ENCODE measurements around the gene SUFU.
"Not testable (repeated sequence)": the region's sequence is repeated elsewhere in the genome, so short reads cannot be mapped to it uniquely, and the experiment has no call there.

SUFU gene

GRCh38 chr10:102484021-102484420 lies 19.8 kb upstream of the SUFU start:
- no peak for DNase-seq

- no peak for DNase-seq
Observed at GRCh38 chr10:102485093-102485784, 18.5 kb upstream of the SUFU start.

- DNase-seq: no peak
Observed at GRCh38 chr10:102491136-102491535, 12.6 kb upstream of the SUFU start.

- DNase-seq: no peak
Observed at GRCh38 chr10:102492344-102492939, 11.3 kb upstream of the SUFU start.

- no peak for DNase-seq
Observed at GRCh38 chr10:102492983-102493382, 10.8 kb upstream of the SUFU start.

- no peak for DNase-seq
Observed at GRCh38 chr10:102493771-102494170, 10.0 kb upstream of the SUFU start.

- no peak for DNase-seq
Observed at GRCh38 chr10:102497545-102497944, 6.2 kb upstream of the SUFU start.

GRCh38 chr10:102499356-102499755 lies 4.4 kb upstream of the SUFU start:
- no peak for DNase-seq

- DNase-seq: not testable (repeated sequence)
Observed at GRCh38 chr10:102500686-102501085, 3.1 kb upstream of the SUFU start.

- no peak for DNase-seq
Observed at GRCh38 chr10:102501201-102502028, 2.4 kb upstream of the SUFU start.

GRCh38 chr10:102502029-102502336 lies 1.8 kb upstream of the SUFU start:
- peak; percentile 98 for DNase-seq

- DNase-seq: peak; percentile 94
Observed at GRCh38 chr10:102502337-102503151, 1.2 kb upstream of the SUFU start, which contains the start of gene ACTR1A. Gene ACTR1A, minus strand, starts transcription at chr10:102502712. Its CDS starts 65 bp downstream, at chr10:102502647.

- peak; percentile 42 for DNase-seq
Observed at GRCh38 chr10:102504179-102504975, 605 bp downstream of the SUFU start.

GRCh38 chr10:102504976-102505300 lies 1.2 kb downstream of the SUFU start:
- no peak for DNase-seq

GRCh38 chr10:102505462-102506115 lies 1.8 kb downstream of the SUFU start:
- DNase-seq: no peak

GRCh38 chr10:102507521-102507920 lies 3.7 kb downstream of the SUFU start:
- DNase-seq: no peak

GRCh38 chr10:102508506-102508905 lies 4.7 kb downstream of the SUFU start:
- no peak for DNase-seq

GRCh38 chr10:102509387-102509786 lies 5.6 kb downstream of the SUFU start:
- DNase-seq: no peak

GRCh38 chr10:102511583-102512274 lies 8.0 kb downstream of the SUFU start:
- no peak for DNase-seq

GRCh38 chr10:102514487-102515311 lies 10.9 kb downstream of the SUFU start:
- no peak for DNase-seq

All from activated naive CD4-positive, alpha-beta T cell treated with anti-CD3 and anti-CD28 coated beads, Interleukin-2, amount 50 U/mL, for 16 hours (primary cell).